Transverse colon (tissue), 4 donors: ENCODE data around the gene ELAVL1. TPM values are rescaled to one million over a fixed set of nuclear protein-coding genes. Genes with fewer than 3 reads are reported as not detected.
"Not testable (repeated sequence)": the region's sequence is repeated elsewhere in the genome, so short reads cannot be mapped to it uniquely, and the experiment has no call there.

Source experiments
- DNase-seq: peaks from one replicate; pipeline ENCODE4 v3.0.0-alpha.2; 2019
- H3K27ac ChIP-seq, 4 donors: fragments of 200-600 bp; sonication (generic); 2 replicates each; pipeline ENCODE4 v1.5.1; 2016 to 2018; ENCODE audit warnings: inconsistent platforms in 4 of 4
- H3K27me3 ChIP-seq: fragments of 200-600 bp; sonication (generic); 2 replicates; pipeline ENCODE4 v1.5.1; 2017; ENCODE audit warnings: inconsistent platforms
- H3K36me3 ChIP-seq, 4 donors: fragments of 200-600 bp; sonication (generic); 2 replicates each; pipeline ENCODE4 v1.5.1; 2017 to 2019; ENCODE audit warnings: inconsistent platforms in 4 of 4
- H3K4me1 ChIP-seq, 4 donors: fragments of 200-600 bp; sonication (generic); 2 replicates each; pipeline ENCODE4 v1.5.1; 2017 to 2020; ENCODE audit warnings: inconsistent platforms in 4 of 4
- H3K4me3 ChIP-seq, 4 donors: fragments of 200-600 bp; sonication (generic); 1 replicate in 1 of 4; 2 replicates in 3 of 4; pipeline versions ENCODE4 v1.5.1 to v1.6.1; 2017 to 2019; ENCODE audit warnings: inconsistent platforms in 4 of 4
- H3K9me3 ChIP-seq, 2 donors: fragments of 200-600 bp; sonication (generic); 2 replicates each; pipeline ENCODE4 v1.5.1; 2017 to 2019; ENCODE audit warnings: inconsistent platforms in 2 of 2
- EP300 ChIP-seq: sonication (generic); formaldehyde crosslinking; IDR thresholded peaks from one replicate; pipeline ENCODE4 v1.6.1; 2017; ENCODE audit warnings: antibody characterized with exemption, low read depth
- POLR2A ChIP-seq: fragments of 450-650 bp; IDR thresholded peaks from one replicate; pipeline ENCODE4 v1.6.1; 2016; ENCODE audit warnings: antibody characterized with exemption, mild to moderate bottlenecking, moderate library complexity
- POLR2AphosphoS5 ChIP-seq, 3 donors: sonication (generic); formaldehyde crosslinking; IDR thresholded peaks; one replicate each; pipeline ENCODE4 v1.6.1; 2016; ENCODE audit warnings: antibody characterized with exemption in 3 of 3
- WGBS, 2 donors: methylation state at CpG; one replicate each; pipeline ENCODE4 v1.1.5; 2018; ENCODE audit warnings: low coverage in 1 of 2; 5-methylcytosine and 5-hydroxymethylcytosine counted together
- in situ Hi-C, 4 donors: fragments of 200-750 bp; cut with MboI; loops; one replicate each; pipeline versions ENCODE4 v1.15.0 to v1.15.1; 2017; ENCODE audit warnings: low sequenced_read_pairs in 3 of 4, low pct_ligation_motif_present in 1 of 4, low pct_unique_long_range_greater_than_20kb in 1 of 4
- intact Hi-C: fragments of 100-400 bp; cut with DNase I; formaldehyde crosslinking; loops from one replicate; pipeline ENCODE4 v1.15.1; 2023; ENCODE audit warnings: low total_unique reads
- total RNA-seq, 4 donors: library from RNA; depleted of rRNA; stranded (reverse); fragments of >200 nt; gene quantifications; one replicate each; pipeline ENCODE4 v1.1.0, GENCODE V29; 2016
- TF ChIP-seq, protein P1 (sequence below), 5 experiments: fragments of 200-600 bp in 3 of 5; fragments of 450-650 bp in 2 of 5; sonication (generic) in 3 of 5; IDR thresholded peaks; 1 replicate in 2 of 5; 2 replicates in 3 of 5; pipeline ENCODE4 v1.5.1; 2016 to 2017; ENCODE audit warnings: antibody characterized with exemption in 5 of 5, inconsistent platforms in 3 of 5, mild to moderate bottlenecking in 2 of 5, moderate library complexity in 1 of 5

The ELAVL1 gene
- total RNA-seq, 4 donors from 2014 or later: 11.9 to 101 (median 22.4) TPM

GRCh38 chr19:8034178-8034525 is 28.7 kb upstream of the ELAVL1 start:
- Histone ChIP-seq H3K4me1 (no peaks in the 10 kb centered on the region), H3K27ac (no peak overlapping the region), H3K9me3 (no peaks in the 10 kb centered on the region), H3K4me3 (no peak overlapping the region), H3K27me3 (no peaks in the 10 kb centered on the region), H3K36me3 (no peaks in the 10 kb centered on the region)
- WGBS, 2 donors: 79 to 83% methylated on average over 6 of the region's 6 CpGs
- intact Hi-C loops: no loop called here
- in situ Hi-C loops: no loop called here
- DNase-seq: no peak
- no peak for TF ChIP-seq POLR2A
- no peak for TF ChIP-seq EP300
- TF ChIP-seq, protein P1, sequence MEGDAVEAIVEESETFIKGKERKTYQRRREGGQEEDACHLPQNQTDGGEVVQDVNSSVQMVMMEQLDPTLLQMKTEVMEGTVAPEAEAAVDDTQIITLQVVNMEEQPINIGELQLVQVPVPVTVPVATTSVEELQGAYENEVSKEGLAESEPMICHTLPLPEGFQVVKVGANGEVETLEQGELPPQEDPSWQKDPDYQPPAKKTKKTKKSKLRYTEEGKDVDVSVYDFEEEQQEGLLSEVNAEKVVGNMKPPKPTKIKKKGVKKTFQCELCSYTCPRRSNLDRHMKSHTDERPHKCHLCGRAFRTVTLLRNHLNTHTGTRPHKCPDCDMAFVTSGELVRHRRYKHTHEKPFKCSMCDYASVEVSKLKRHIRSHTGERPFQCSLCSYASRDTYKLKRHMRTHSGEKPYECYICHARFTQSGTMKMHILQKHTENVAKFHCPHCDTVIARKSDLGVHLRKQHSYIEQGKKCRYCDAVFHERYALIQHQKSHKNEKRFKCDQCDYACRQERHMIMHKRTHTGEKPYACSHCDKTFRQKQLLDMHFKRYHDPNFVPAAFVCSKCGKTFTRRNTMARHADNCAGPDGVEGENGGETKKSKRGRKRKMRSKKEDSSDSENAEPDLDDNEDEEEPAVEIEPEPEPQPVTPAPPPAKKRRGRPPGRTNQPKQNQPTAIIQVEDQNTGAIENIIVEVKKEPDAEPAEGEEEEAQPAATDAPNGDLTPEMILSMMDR (IDR thresholded peaks at IDR 0.05): no peak
- no peak for TF ChIP-seq POLR2AphosphoS5 (IDR thresholded peaks at IDR 0.05)

DNA sequence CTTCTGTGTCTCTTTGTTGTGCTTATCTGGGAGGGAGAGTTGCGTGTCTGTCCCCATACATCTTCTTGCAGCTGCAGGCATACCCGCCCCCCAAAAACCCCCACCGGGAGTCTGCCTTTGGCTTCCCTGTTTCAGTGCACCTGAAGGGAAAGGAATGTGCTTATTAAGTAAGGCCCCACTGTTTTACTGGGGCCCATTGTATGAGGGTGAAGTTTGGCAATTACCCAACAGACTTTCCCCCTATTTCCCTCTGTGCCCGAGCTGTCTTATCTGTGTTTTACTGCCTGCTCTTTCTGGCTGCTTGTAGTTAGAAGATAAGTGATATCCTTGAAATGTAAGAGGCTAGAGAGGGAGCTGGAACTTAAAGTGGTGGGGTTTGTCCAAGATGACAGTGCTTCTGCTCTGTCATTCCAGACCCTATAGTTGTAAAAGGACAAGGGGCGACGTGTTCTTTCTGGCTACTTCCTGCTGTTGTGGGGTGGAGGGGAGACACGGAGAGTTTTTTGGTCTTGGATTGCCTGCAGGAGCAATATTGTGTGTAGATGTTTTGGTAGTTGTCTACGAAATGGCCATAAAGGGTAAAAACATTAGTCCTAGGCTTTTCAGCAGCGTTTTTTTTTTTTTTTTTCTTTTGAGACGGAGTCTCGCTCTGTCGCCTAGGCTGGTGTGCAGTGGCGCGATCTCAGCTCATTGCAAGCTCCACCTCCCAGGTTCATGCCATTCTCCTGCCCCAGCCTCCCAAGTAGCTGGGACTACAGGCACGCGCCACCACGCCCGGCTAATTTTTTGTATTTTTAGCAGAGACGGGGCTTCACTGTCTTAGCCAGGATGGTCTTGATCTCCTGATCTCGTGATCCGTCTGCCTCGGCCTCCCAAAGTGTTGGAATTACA is 28.1 kb upstream of the ELAVL1 start:
- DNase-seq, H3K4me1 ChIP-seq, intact Hi-C loops, H3K4me3 ChIP-seq, H3K27ac ChIP-seq, in situ Hi-C loops, H3K36me3 ChIP-seq, H3K27me3 ChIP-seq, H3K9me3 ChIP-seq: not testable (repeated sequence)
- WGBS, 2 donors: 61 to 75% methylated on average over 6 to 22 of the region's 22 CpGs

GRCh38 chr19:8030960-8031359 is 25.5 kb upstream of the ELAVL1 start:
- H3K27ac ChIP-seq: no peak overlapping the region
- in situ Hi-C loops: no loop called here
- intact Hi-C loops: no loop called here
- H3K27me3 ChIP-seq: no peaks in the 10 kb centered on the region
- TF ChIP-seq POLR2A (no peak), EP300 (no peak), POLR2AphosphoS5 (IDR thresholded peaks at IDR 0.05) (no peak)
- TF ChIP-seq, protein P1 (IDR thresholded peaks at IDR 0.05): no peak
- H3K4me1 ChIP-seq: no peaks in the 10 kb centered on the region
- no peak overlapping the region for H3K4me3 ChIP-seq
- no peaks in the 10 kb centered on the region for H3K36me3 ChIP-seq
- DNase-seq: no peak
- 67% methylated on average over 8 of the region's 8 CpGs; no CpG with 5 or more reads in 1 of the 2 donors for WGBS, 2 donors
- H3K9me3 ChIP-seq: no peaks in the 10 kb centered on the region

DNA sequence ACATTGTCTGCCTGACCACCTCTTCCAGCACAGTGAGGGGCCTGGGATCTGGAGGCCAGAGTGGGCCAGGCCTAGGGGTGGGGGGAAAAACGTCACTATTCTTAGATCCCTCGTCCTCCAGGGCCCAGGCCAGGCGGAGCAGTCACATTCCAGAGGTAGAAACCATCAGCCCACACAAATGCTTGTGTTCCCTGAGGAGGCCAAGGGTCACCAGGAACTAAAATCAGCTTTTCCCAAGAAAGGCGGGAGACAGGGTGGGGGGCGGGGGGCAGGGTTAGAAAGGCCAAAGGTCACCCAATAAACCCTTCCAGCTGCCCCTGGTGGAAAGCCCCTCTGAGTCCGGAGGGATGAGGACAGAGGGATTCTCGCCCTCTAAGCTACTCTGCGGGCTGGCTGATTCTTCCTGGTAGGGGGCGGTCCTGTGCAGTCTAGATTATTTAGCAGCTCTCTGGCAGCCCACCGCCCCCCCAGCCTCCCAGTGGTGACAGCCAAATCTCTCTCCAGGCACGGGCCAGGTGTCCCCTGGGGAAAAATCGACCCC is 23.6 kb upstream of the ELAVL1 start:
- TF ChIP-seq EP300 (no peak), POLR2AphosphoS5 (IDR thresholded peaks at IDR 0.05) (no peak), POLR2A (no peak)
- TF ChIP-seq, protein P1 (IDR thresholded peaks at IDR 0.05): no peak
- Histone ChIP-seq H3K36me3 (no peaks in the 10 kb centered on the region), H3K27ac (no peak overlapping the region), H3K9me3 (no peaks in the 10 kb centered on the region), H3K4me1 (no peaks in the 10 kb centered on the region), H3K27me3 (no peaks in the 10 kb centered on the region), H3K4me3 (no peak overlapping the region)
- intact Hi-C loops: no loop called here
- in situ Hi-C loops: no loop called here
- 40 to 45% methylated on average over 1 to 12 of the region's 12 CpGs for WGBS, 2 donors
- no peak for DNase-seq
